Stimulated activated naive CD8-positive, alpha-beta T cell treated with anti-CD3 and anti-CD28 coated beads, Interleukin-15, Interleukin-2, amounts not matched to agents 100 ng/mL and 50 ng/mL, for 24 hours (primary cell): Measurements from ENCODE around the gene PWWP2B.
A peak's percentile ranks its signal among the peaks of the same experiment; 100 is the strongest.
"Not testable (repeated sequence)": the region's sequence is repeated elsewhere in the genome, so short reads cannot be mapped to it uniquely, and the experiment has no call there.

Source experiments
- H3K27ac Mint-ChIP-seq: one replicate; pipeline ENCODE4 v1.8.0; 2021; ENCODE audit warnings: mild to moderate bottlenecking, mixed read lengths
- H3K27me3 Mint-ChIP-seq: one replicate; pipeline ENCODE4 v1.8.0; 2021; ENCODE audit warnings: mixed read lengths
- H3K36me3 Mint-ChIP-seq: one replicate; pipeline ENCODE4 v1.8.0; 2021; ENCODE audit warnings: low read depth, mixed read lengths
- H3K4me1 Mint-ChIP-seq: one replicate; pipeline ENCODE4 v1.8.0; 2021; ENCODE audit warnings: low read depth, mixed read lengths
- H3K4me3 Mint-ChIP-seq: one replicate; pipeline ENCODE4 v1.8.0; 2021; ENCODE audit warnings: mild to moderate bottlenecking, mixed read lengths
- H3K9me3 Mint-ChIP-seq: one replicate; pipeline ENCODE4 v1.8.0; 2021; ENCODE audit warnings: mixed read lengths

The PWWP2B gene

DNA sequence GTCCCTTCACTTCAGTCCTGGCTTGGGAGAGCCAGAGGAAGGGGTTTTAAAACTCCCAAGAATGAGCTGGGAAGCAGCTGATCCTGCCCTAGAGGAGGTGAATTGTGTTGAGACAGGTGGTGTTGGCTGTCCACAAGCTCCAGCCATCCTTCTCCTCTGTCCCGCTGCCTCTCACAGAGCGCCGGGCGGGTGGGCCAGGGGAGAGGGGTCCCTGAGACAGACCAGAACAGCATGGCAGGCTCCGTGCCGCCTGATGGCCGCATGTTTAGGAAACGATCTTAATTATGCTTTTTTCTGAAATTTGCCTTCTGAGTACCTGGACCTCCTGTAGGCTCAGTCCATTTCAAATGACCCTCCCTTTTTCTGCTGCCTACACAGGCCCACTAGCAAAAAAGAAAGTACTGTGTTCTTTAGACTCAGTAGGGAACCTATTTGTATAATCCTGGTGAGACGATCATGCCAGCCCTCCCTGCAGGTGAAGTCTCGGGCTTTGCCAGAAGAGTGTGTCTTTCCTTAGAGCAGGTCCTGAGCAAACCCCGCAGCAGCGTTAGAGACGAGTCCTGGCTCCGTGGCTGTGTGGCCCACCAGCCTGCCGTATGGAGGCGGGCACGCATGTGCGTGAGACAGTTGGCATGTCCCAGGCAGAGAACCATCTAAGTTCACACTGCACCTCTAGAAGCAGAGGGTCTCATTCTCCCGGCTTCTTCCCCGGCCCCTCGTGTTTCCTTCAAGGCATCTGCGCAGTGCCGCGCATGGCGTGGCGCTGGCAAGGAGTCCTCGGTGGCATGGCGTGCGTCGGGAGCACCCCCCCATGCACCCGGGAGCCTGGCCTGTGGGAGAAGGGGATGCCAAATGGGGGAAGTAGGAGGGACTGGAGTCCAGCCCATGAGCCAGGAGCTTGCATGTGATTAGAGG lies 26.3 kb upstream of the PWWP2B start:
- Mint-ChIP-seq H3K9me3 (no peaks in the 10 kb centered on the region), H3K27ac (no peak overlapping the region), H3K4me1 (peaks cover 4% of the 10 kb centered on the region)

DNA sequence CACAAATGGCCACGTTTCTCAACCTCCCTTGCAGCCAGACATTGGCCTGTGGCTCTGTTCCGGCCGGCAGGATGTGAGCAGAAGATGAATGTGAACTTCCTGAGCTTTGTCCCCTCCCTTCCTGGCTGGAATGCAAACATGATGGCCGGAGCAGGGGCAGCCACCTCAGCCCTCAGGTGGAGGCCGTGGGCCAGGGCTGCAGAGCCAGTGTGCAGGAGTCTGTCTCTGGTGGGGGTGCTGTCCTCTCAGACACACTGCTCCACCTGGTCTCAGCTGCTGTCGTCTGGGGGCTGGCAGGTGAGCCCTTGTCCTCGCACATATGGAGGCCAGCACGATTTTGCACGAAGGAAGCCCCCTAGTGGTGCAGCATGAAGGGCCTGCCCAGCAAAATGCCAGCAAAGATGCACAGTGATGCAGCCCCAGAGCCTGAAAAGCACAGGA lies 25.3 kb upstream of the PWWP2B start:
- Mint-ChIP-seq H3K27me3 (no peaks in the 10 kb centered on the region), H3K36me3 (peaks cover 8% of the 10 kb centered on the region), H3K4me3 (no peak overlapping the region), H3K27ac (no peak overlapping the region), H3K4me1 (peaks cover 4% of the 10 kb centered on the region), H3K9me3 (no peaks in the 10 kb centered on the region)

More for the DNA sequence above, 26.3 kb upstream of the PWWP2B start:
- no peak overlapping the region for H3K4me3 Mint-ChIP-seq
- H3K27me3 Mint-ChIP-seq = no peaks in the 10 kb centered on the region
- peaks cover 8% of the 10 kb centered on the region for H3K36me3 Mint-ChIP-seq

DNA sequence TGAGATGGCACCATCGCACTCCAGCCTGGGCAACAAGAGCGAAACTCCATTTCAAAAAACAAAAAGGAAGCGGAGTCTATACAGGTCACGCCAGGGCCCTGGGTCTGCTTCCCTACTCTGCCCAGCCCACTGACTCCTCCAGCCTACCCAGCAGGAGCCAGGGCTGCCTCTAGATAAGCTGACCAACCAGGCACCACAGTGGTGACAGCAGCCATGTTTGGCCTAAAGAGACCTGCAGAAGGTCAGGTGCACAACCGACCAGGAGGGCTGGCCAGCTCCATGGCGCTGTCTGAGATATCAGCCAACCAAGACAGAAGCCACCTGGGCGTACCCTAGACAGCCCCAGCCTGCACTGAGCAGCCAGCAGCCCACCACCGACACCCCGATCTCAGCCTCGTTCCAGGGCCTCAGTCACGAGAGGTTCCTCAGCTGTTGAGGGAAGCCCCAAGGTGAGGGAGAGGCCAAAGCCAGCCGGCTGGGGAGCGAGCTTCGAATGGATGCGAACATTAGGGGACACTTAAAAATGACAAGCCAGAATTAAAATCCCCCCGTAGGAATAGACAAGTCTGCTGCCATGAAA lies 24.4 kb upstream of the PWWP2B start:
- Mint-ChIP-seq H3K4me1 (peaks cover 4% of the 10 kb centered on the region), H3K9me3 (no peaks in the 10 kb centered on the region), H3K27ac (no peak overlapping the region), H3K27me3 (no peaks in the 10 kb centered on the region), H3K36me3 (no peaks in the 10 kb centered on the region), H3K4me3 (no peak overlapping the region)

DNA sequence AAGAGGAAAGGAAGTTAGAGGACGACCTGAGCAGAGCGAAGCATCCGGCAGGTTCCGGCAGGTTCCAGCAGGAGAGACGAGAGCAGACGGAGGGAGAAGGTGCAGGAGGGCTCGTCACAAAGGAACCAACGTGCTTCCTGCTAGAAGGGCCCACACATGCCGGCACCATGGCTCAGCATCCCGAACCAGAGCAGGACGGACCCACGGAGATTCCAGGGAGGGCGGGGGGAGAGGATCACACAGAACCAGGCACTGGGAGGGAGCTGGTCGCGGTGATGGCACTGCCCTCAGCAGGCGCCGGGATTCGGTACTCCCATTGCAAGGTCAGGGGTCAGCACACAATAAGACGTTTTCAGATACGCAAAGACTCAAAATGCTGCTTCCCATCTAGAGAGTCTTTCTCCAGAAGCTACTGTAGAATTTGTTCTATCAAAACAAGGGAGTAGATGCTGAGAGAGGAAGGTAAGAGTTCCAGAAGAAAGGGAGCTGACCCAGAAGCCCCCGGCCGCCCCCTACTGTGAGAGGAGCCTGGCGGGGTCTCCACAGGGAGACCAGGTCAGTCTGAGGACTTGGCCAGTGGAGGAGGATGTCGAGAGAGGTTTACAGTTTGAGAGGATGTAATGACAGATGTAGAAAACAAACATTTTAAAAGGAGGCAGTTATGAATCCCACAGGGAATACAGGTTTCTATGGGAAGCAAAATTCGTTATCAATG lies 23.6 kb upstream of the PWWP2B start:
- peaks cover 4% of the 10 kb centered on the region for H3K4me1 Mint-ChIP-seq
- H3K27ac Mint-ChIP-seq = no peak overlapping the region
- H3K36me3 Mint-ChIP-seq = no peaks in the 10 kb centered on the region
- H3K9me3 Mint-ChIP-seq = no peaks in the 10 kb centered on the region
- no peak overlapping the region for H3K4me3 Mint-ChIP-seq
- H3K27me3 Mint-ChIP-seq = no peaks in the 10 kb centered on the region

DNA sequence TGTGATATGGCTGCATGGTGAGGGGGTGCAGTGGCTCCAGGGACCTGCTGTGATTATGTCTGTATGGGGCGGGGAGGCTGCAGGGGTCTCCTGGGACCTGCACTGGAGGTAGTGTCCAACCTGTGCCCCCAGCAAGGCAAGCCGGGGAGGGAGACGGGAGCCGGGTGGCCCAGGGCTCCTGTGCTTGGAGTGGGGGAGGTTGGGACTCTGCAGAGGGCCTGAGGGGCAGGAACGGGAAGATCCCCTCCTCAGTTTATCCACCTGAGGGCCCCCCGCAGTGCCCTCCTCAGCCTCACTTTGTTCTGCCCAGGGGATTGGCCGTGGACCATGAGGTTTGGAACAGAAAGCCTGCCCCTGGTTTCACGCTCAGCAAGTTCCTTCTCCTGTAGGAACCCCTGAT lies 22.8 kb upstream of the PWWP2B start:
- Mint-ChIP-seq H3K4me1 (peaks cover 4% of the 10 kb centered on the region), H3K27ac (no peak overlapping the region), H3K27me3 (no peaks in the 10 kb centered on the region), H3K4me3 (no peak overlapping the region), H3K9me3 (no peaks in the 10 kb centered on the region), H3K36me3 (no peaks in the 10 kb centered on the region)

DNA sequence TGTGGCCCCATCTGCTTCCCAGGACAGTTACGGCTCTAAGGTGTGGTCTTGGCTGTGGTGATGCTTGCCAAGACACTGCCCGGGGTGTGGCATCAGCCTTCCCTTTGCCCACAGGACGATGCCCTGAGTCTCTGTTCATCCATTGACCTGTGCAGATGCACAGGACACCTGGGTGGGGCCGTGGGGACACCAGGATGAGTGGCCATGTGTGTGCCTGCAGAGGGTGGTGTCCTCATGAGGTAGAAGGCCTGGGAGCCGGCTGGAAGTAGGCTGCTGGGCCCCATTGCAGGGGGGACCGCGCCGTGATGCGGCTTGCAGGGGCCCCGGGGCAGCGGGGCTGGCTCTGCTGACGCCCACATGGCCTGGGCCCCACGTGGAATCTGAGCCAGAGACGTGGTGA lies 22.4 kb upstream of the PWWP2B start:
- Mint-ChIP-seq H3K4me1 (peaks cover 4% of the 10 kb centered on the region), H3K9me3 (no peaks in the 10 kb centered on the region), H3K4me3 (no peak overlapping the region), H3K27me3 (no peaks in the 10 kb centered on the region), H3K36me3 (no peaks in the 10 kb centered on the region), H3K27ac (no peak overlapping the region)

DNA sequence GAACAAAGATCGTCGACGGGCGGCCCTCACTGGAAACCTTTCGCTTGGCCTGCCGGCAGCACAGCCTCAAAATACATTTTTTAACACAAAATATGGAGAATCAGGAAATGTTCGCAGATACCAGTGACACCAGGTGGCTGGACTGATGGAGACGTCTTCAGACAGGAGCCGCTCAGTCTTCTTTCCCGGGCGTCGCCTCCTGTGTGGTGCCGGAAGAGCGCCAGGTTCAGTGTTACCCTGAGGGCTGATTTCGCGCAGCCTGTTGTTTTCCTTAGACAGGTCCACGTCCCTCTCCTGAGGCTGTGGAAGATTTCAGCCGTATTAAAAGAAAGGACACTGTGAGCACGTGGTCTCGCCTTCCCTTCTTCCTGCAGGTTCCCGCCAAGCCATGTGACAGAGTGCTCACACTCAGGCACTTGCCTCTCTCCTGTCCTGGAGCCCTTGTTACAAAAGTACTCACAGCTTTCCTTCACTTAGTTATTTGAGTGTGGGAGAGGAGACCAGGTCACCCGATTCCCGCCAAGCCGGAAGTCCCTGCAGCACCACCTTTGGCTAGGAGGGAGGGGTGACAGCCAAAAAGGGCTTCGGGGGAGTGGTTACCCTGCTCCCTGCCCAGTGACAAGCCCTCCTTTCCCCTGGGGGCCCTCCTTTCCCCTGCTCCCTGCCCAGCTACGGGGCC lies 21.7 kb upstream of the PWWP2B start:
- H3K9me3 Mint-ChIP-seq = no peaks in the 10 kb centered on the region
- H3K27me3 Mint-ChIP-seq = no peaks in the 10 kb centered on the region
- no peaks in the 10 kb centered on the region for H3K36me3 Mint-ChIP-seq
- no peak overlapping the region for H3K4me3 Mint-ChIP-seq
- H3K27ac Mint-ChIP-seq = no peak overlapping the region
- H3K4me1 Mint-ChIP-seq = peaks cover 4% of the 10 kb centered on the region

DNA sequence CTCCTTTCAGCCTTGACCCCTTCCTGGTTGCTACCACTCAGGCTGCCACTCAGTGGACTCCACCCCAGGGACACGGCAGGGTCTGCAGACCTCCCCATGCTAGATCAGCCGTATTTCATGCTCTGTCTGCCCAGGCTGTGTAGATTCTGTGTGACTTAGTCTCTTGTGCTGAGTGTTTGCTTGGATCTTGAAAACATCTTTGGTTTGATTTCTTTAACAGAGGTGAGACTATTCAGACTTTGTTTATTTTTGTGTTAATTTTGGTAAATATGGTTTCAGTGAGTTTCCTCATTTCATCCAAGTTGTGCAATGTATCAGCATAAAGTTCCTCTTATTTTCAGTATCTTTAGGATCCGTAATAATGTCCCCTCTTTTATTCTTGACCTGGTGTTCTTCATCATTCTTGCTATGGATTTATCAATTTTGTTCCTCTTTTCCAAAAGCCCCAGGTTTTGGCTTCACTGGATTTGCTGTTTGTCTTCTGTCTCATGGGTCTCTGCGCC lies 21.2 kb upstream of the PWWP2B start:
- no peak overlapping the region for H3K4me3 Mint-ChIP-seq
- H3K27ac Mint-ChIP-seq = no peak overlapping the region
- no peaks in the 10 kb centered on the region for H3K27me3 Mint-ChIP-seq
- peaks cover 4% of the 10 kb centered on the region for H3K4me1 Mint-ChIP-seq
- no peaks in the 10 kb centered on the region for H3K9me3 Mint-ChIP-seq
- no peaks in the 10 kb centered on the region for H3K36me3 Mint-ChIP-seq

DNA sequence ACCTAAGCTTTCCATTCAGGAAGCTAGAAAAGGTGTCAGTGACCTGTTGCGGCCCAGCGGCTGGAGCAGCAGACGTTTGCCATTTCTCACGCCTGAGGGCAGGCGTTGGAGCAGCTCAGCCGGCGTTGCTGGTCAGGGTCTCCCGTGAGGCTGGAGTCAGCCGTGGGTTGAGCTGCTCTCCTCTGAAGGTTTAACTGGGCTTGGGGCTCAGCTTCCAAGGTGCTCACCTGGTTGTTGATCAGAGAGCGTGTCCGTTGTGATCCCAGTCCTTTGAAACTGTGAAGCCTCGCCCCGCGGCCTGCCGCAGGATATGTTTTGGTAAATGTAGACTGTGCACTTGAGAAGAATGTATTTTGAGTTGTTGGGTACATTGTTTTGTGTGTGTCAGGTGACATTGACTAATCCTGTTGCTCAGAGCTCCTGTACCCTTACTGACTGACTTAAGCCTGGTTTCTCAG lies 20.6 kb upstream of the PWWP2B start:
- Mint-ChIP-seq H3K4me1 (peaks cover 5% of the 10 kb centered on the region), H3K36me3 (no peaks in the 10 kb centered on the region), H3K9me3 (no peaks in the 10 kb centered on the region), H3K27ac (no peak overlapping the region), H3K4me3 (no peak overlapping the region), H3K27me3 (no peaks in the 10 kb centered on the region)

DNA sequence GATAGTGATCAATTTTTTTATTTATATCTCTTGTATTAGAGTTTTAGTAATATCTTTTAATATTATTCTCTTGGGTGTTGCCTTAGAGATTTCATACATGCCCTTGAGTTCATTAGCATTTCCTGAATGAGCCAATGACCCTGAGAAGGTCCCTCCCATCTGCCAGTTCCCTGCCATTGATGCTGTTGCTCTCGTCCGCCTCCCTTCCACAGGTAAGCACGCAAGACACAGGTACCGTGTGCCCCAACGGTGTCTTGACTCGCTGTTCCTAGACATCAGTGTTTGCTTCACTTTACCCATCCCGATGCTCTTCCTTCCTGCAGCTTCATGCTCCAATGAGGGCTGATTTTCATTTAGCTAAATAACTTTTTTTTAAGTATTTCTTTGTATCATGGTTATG lies 19.7 kb upstream of the PWWP2B start:
- H3K4me1 Mint-ChIP-seq = peaks cover 8% of the 10 kb centered on the region
- no peaks in the 10 kb centered on the region for H3K9me3 Mint-ChIP-seq
- no peak overlapping the region for H3K4me3 Mint-ChIP-seq
- H3K27me3 Mint-ChIP-seq = no peaks in the 10 kb centered on the region
- no peak overlapping the region for H3K27ac Mint-ChIP-seq
- no peaks in the 10 kb centered on the region for H3K36me3 Mint-ChIP-seq

DNA sequence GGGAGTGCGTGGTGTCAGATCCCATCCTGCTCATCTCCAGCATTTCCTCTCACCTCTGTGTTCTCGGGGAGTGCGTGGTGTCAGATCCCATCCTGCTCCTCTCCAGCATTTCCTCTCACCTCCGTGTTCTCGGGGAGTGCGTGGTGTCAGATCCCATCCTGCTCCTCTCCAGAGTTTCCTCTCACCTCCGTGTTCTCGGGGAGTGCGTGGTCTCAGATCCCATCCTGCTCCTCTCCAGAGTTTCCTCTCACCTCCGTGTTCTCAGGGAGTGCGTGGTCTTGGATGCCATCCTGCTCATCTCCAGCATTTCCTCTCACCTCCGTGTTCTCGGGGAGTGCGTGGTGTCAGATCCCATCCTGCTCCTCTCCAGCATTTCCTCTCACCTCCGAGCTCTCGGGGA lies 18.0 kb upstream of the PWWP2B start:
- not testable (repeated sequence) for H3K27ac Mint-ChIP-seq, H3K27me3 Mint-ChIP-seq, H3K9me3 Mint-ChIP-seq, H3K36me3 Mint-ChIP-seq, H3K4me3 Mint-ChIP-seq
- peaks cover 18% of the 10 kb centered on the region for H3K4me1 Mint-ChIP-seq

DNA sequence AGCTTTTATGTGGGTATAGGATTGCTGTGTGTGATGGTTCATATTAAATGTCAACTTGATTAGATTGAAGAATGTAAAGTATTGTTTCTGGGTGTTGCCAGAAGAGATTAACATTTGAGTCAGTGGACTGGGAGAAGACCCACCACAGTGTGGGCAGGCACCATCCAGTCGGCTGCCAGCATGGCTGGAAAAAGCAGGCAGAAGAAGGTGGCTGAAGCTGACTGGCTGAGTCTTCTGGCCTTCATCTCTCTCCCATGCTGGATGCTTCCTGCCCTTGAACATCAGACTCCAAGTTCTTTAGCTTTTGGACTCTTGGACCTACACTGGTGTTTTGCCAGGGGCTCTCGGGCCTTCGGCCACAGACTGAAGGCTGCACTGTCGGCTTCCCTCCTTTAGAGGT lies 16.0 kb upstream of the PWWP2B start:
- peaks cover 18% of the 10 kb centered on the region for H3K4me1 Mint-ChIP-seq
- H3K27ac Mint-ChIP-seq, H3K9me3 Mint-ChIP-seq, H3K36me3 Mint-ChIP-seq, H3K4me3 Mint-ChIP-seq, H3K27me3 Mint-ChIP-seq: not testable (repeated sequence)

DNA sequence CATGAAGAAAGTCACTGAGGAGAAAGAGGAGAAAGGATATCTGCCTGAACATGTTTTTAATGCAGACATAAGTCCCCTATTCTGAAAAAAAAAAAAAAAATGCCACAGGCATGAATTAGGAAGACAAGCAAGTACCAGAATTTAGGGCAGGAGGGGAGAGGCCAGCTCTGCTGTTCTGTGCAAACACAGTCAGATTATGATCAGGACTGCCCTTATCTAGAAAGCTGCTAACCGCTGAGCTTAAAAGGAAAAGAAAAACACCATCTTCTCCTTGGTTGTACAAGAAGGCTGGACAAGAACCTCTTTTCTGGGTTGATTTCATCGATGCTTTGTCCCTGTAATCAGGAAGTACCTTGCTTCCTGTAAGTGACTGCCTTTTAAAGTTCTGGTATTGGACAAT lies 15.3 kb upstream of the PWWP2B start:
- H3K27me3 Mint-ChIP-seq = no peaks in the 10 kb centered on the region
- H3K9me3 Mint-ChIP-seq = no peaks in the 10 kb centered on the region
- no peaks in the 10 kb centered on the region for H3K36me3 Mint-ChIP-seq
- no peak overlapping the region for H3K27ac Mint-ChIP-seq
- H3K4me1 Mint-ChIP-seq = peaks cover 18% of the 10 kb centered on the region
- no peak overlapping the region for H3K4me3 Mint-ChIP-seq

DNA sequence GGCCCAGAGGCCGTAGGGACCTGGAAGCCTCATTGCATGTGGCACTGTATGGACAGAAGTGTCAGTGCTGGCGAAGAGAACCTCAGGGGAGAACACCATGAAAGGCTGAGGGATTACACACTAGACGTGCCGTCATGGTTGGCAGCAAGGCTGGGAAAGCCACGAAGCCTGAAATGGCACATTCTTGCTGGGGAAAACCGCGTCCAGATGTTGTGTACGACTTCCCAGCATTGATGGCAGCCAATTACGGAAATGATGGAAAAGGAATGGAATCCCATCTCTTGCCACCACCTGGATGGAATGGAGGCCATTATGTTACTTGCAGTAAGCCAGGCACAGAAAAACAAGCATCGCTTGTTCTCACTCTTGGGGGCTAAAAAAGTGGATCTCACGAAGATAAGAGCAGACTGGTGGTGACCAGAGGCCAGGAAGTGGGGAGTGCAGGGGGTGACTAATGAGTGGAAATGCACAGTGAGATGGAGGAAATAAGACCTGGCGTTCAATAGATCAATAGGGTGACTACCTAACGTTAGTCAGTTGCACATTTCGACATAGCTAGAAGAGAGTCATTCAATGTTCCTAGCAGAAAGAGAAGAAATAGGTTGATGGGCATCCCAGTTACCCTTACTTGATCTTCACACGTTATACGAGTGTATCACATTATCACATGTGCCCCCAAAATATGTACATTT lies 14.6 kb upstream of the PWWP2B start:
- H3K9me3 Mint-ChIP-seq = no peaks in the 10 kb centered on the region
- peaks cover 18% of the 10 kb centered on the region for H3K4me1 Mint-ChIP-seq
- H3K36me3 Mint-ChIP-seq = no peaks in the 10 kb centered on the region
- H3K27ac Mint-ChIP-seq = peak overlapping the region; percentile 17
- H3K4me3 Mint-ChIP-seq = no peak overlapping the region
- no peaks in the 10 kb centered on the region for H3K27me3 Mint-ChIP-seq
